DND-41 (cell line): Measurements from ENCODE around the gene NCAPG.

Experiments used
- ATAC-seq: fragments of 200-7000 bp; cut with Tn5 transposase; 3 replicates; pipeline ENCODE4 v1.9.1; 2021; ENCODE audit warnings: low read depth; ENCODE audit not compliant: insufficient read depth
- DNase-seq: peaks from one replicate; pipeline ENCODE4 v3.0.0-alpha.2; 2020
- H2AFZ ChIP-seq: 2 replicates; pipeline ENCODE4 v1.6.0; 2012; ENCODE audit warnings: low read depth, low read length
- H3K27ac ChIP-seq: 2 replicates; pipeline ENCODE4 v1.5.1; 2012; ENCODE audit warnings: low read length, inconsistent platforms
- H3K27me3 ChIP-seq: fragments of 200-600 bp; sonication (generic); 2 replicates; pipeline ENCODE4 v1.6.0; 2012; ENCODE audit warnings: low read length, mild to moderate bottlenecking, inconsistent platforms; ENCODE audit not compliant: insufficient read depth, poor library complexity
- H3K36me3 ChIP-seq: 2 replicates; pipeline ENCODE4 v1.5.1; 2012; ENCODE audit warnings: low read length, inconsistent platforms; ENCODE audit not compliant: insufficient read depth
- H3K4me1 ChIP-seq: 2 replicates; pipeline ENCODE4 v1.5.1; 2012; ENCODE audit warnings: mild to moderate bottlenecking, low read length; ENCODE audit not compliant: insufficient read depth
- H3K4me2 ChIP-seq: 2 replicates; pipeline ENCODE4 v1.6.0; 2012; ENCODE audit warnings: mild to moderate bottlenecking, moderate library complexity, low read length, inconsistent platforms; ENCODE audit not compliant: insufficient read depth
- H3K4me3 ChIP-seq, 2 experiments: fragments of 200-600 bp in 1 of 2; shearing (Covaris generic) in 1 of 2; 2 replicates each; pipeline ENCODE4 v1.5.1; 2012 to 2016; ENCODE audit warnings: inconsistent platforms in 2 of 2, low read length in 2 of 2, mild to moderate bottlenecking in 2 of 2, low read depth in 1 of 2, moderate library complexity in 1 of 2
- H3K79me2 ChIP-seq: 2 replicates; pipeline ENCODE4 v1.6.0; 2012; ENCODE audit warnings: low read length, inconsistent platforms; ENCODE audit not compliant: insufficient read depth
- H3K9ac ChIP-seq: 2 replicates; pipeline ENCODE4 v1.6.0; 2012; ENCODE audit warnings: low read depth, mild to moderate bottlenecking, inconsistent platforms, low read length, moderate library complexity
- H3K9me3 ChIP-seq: 2 replicates; pipeline ENCODE4 v1.5.1; 2012; ENCODE audit warnings: low read length, moderate library complexity, mild to moderate bottlenecking, inconsistent platforms; ENCODE audit not compliant: insufficient read depth, severe bottlenecking
- H4K20me1 ChIP-seq: 2 replicates; pipeline ENCODE4 v1.6.0; 2012; ENCODE audit warnings: low read length; ENCODE audit not compliant: insufficient read depth
- EZH2 ChIP-seq: IDR thresholded peaks from 3 replicates; pipeline ENCODE4 v1.6.1; 2012; ENCODE audit warnings: borderline replicate concordance, low read depth, mild to moderate bottlenecking, moderate library complexity, low read length, inconsistent platforms; ENCODE audit not compliant: severe bottlenecking
- TF ChIP-seq, protein P1 (sequence below): IDR thresholded peaks from 2 replicates; pipeline ENCODE4 v1.5.1; 2012; ENCODE audit warnings: borderline replicate concordance, low read length, moderate library complexity, mild to moderate bottlenecking; ENCODE audit not compliant: poor library complexity, severe bottlenecking; ENCODE audit errors: extremely low read depth

Gene NCAPG

GRCh38 chr4:17875402-17876070 is 64.8 kb downstream of the NCAPG start:
- TF ChIP-seq, protein P1, sequence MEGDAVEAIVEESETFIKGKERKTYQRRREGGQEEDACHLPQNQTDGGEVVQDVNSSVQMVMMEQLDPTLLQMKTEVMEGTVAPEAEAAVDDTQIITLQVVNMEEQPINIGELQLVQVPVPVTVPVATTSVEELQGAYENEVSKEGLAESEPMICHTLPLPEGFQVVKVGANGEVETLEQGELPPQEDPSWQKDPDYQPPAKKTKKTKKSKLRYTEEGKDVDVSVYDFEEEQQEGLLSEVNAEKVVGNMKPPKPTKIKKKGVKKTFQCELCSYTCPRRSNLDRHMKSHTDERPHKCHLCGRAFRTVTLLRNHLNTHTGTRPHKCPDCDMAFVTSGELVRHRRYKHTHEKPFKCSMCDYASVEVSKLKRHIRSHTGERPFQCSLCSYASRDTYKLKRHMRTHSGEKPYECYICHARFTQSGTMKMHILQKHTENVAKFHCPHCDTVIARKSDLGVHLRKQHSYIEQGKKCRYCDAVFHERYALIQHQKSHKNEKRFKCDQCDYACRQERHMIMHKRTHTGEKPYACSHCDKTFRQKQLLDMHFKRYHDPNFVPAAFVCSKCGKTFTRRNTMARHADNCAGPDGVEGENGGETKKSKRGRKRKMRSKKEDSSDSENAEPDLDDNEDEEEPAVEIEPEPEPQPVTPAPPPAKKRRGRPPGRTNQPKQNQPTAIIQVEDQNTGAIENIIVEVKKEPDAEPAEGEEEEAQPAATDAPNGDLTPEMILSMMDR = no peak
- TF ChIP-seq EZH2 = no peak
- H3K4me3 ChIP-seq = no peak overlapping the region
- no peak overlapping the region for H3K4me2 ChIP-seq
- H3K27ac ChIP-seq = no peak overlapping the region
- H4K20me1 ChIP-seq = no peaks in the 10 kb centered on the region
- no peak overlapping the region for H2AFZ ChIP-seq
- no peak for DNase-seq
- no peak for ATAC-seq
- no peaks in the 10 kb centered on the region for H3K9me3 ChIP-seq
- no peaks in the 10 kb centered on the region for H3K27me3 ChIP-seq
- H3K79me2 ChIP-seq = no peaks in the 10 kb centered on the region
- no peak overlapping the region for H3K9ac ChIP-seq
- no peaks in the 10 kb centered on the region for H3K4me1 ChIP-seq
- no peaks in the 10 kb centered on the region; the same call in 1 of the 2 replicates for H3K36me3 ChIP-seq

DNA sequence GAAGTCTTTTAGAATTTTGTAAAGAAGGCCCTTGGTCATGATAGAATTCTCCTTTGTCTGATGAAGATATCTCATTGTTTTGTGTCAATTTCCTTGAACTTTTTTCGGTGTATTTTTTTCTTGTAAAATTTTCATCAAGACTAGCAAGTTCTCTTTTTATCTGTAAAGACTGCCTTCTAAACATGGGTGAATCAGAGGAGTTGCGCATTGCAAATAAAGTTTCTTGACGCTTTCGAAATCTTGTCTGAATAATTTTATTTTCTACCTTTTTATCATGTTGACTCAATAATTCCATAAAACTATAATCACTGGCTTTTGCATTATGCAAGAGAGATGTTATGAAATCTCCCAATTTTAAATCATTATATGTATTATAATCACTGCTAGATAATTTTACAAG is 66.2 kb downstream of the NCAPG start:
- H3K4me2 ChIP-seq = no peak overlapping the region

GRCh38 chr4:17877661-17878060 is 66.9 kb downstream of the NCAPG start:
- Histone ChIP-seq H2AFZ (no peak overlapping the region), H4K20me1 (no peaks in the 10 kb centered on the region), H3K27ac (no peak overlapping the region), H3K36me3 (no peaks in the 10 kb centered on the region; the same call in 1 of the 2 replicates), H3K79me2 (no peaks in the 10 kb centered on the region), H3K4me3 (no peak overlapping the region), H3K4me1 (no peaks in the 10 kb centered on the region), H3K4me2 (no peak overlapping the region), H3K9me3 (no peaks in the 10 kb centered on the region), H3K27me3 (no peaks in the 10 kb centered on the region), H3K9ac (no peak overlapping the region)
- TF ChIP-seq EZH2 = no peak
- TF ChIP-seq, protein P1 = no peak
- DNase-seq (no peak), ATAC-seq (no peak)

More for the DNA sequence above, 66.2 kb downstream of the NCAPG start:
- Histone ChIP-seq H4K20me1 (no peaks in the 10 kb centered on the region), H3K27ac (no peak overlapping the region), H3K36me3 (no peaks in the 10 kb centered on the region; the same call in 1 of the 2 replicates), H3K9ac (no peak overlapping the region), H3K9me3 (no peaks in the 10 kb centered on the region), H3K79me2 (no peaks in the 10 kb centered on the region), H3K27me3 (no peaks in the 10 kb centered on the region), H3K4me3 (no peak overlapping the region), H3K4me1 (no peaks in the 10 kb centered on the region), H2AFZ (no peak overlapping the region)
- TF ChIP-seq EZH2 = no peak
- TF ChIP-seq, protein P1 = no peak
- DNase-seq = no peak
- no peak for ATAC-seq
